ENCODE measurements around the gene OPN4.

OPN4 gene

DNA sequence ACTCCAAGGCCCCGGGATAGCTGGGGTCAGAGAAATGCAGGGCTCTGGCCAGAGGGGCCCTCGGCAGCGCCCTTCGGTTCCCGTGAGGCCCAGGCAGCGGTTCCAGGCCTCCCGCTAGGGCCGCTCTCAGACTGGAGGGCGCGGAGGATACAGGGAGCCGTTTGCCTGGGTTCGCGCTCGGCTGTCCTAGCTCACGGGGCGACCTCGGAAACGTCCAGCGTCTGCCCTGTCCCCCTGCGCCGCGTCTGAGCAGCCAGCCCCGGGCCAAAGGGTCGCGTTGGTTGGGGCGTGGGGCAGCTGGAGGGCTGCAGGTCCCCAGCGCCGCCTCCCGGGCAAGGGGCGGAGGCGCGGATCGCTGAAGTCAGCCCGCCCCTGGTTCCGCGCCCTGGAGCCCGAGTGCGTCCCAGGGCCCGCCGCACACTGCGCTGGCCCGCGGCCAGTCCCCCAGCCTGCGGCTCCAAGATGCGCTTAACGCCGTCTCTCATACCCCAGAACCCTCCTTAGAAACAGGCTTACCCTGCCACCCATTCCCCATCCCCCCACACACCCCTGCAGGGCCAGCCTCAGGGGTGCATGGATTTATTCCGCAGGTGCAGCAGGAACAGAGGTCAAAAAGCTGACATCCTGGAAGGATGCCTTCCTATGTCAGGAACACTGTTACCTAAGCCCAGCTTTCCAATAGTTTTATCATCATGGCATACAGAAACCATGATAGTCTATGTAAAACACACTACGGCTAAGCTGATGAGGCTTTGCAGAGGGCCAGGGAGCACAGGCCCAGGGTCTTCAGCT, 22.1 kb upstream of the OPN4 start:
- no peak overlapping the region for H2AFZ ChIP-seq (ENCODE audit: low read length)
- H3K27me3 ChIP-seq (ENCODE audit: insufficient read depth, low read length, poor library complexity, severe bottlenecking) = no peaks in the 10 kb centered on the region
- H3K9me3 ChIP-seq (ENCODE audit: insufficient read depth, low read depth, low read length) = no peaks in the 10 kb centered on the region
- H3K36me3 ChIP-seq (ENCODE audit: insufficient read depth, low read length) = no peaks in the 10 kb centered on the region
- H3K4me1 ChIP-seq (ENCODE audit: insufficient read depth, low read length, poor library complexity, severe bottlenecking) = no peaks in the 10 kb centered on the region
- H3K9me2 ChIP-seq (replicated peaks; ENCODE audit: low read depth, low read length) = no peaks in the 10 kb centered on the region
- no peaks in the 10 kb centered on the region for H3F3A ChIP-seq (ENCODE audit: low read depth)
- H3K79me2 ChIP-seq (ENCODE audit: insufficient read depth, low read length) = no peaks in the 10 kb centered on the region
- no peak overlapping the region for H3K4me2 ChIP-seq (ENCODE audit: low read depth, low read length, poor library complexity, severe bottlenecking)
- H3K4me3 ChIP-seq (ENCODE audit: low read length, poor library complexity, severe bottlenecking) = no peak overlapping the region
- no peak overlapping the region for H3K9ac ChIP-seq (ENCODE audit: low read depth, low read length, poor library complexity, severe bottlenecking)
- TF ChIP-seq EZH2phosphoT487 (IDR thresholded peaks at IDR 0.05; ENCODE audit: borderline replicate concordance) = no peak
- TF ChIP-seq, protein P1, sequence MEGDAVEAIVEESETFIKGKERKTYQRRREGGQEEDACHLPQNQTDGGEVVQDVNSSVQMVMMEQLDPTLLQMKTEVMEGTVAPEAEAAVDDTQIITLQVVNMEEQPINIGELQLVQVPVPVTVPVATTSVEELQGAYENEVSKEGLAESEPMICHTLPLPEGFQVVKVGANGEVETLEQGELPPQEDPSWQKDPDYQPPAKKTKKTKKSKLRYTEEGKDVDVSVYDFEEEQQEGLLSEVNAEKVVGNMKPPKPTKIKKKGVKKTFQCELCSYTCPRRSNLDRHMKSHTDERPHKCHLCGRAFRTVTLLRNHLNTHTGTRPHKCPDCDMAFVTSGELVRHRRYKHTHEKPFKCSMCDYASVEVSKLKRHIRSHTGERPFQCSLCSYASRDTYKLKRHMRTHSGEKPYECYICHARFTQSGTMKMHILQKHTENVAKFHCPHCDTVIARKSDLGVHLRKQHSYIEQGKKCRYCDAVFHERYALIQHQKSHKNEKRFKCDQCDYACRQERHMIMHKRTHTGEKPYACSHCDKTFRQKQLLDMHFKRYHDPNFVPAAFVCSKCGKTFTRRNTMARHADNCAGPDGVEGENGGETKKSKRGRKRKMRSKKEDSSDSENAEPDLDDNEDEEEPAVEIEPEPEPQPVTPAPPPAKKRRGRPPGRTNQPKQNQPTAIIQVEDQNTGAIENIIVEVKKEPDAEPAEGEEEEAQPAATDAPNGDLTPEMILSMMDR (conservative IDR thresholded peaks at IDR 0.05; ENCODE audit: low read length) = no peak
- H4K20me1 ChIP-seq (ENCODE audit: insufficient read depth, low read length, poor library complexity, severe bottlenecking) = no peaks in the 10 kb centered on the region

DNA sequence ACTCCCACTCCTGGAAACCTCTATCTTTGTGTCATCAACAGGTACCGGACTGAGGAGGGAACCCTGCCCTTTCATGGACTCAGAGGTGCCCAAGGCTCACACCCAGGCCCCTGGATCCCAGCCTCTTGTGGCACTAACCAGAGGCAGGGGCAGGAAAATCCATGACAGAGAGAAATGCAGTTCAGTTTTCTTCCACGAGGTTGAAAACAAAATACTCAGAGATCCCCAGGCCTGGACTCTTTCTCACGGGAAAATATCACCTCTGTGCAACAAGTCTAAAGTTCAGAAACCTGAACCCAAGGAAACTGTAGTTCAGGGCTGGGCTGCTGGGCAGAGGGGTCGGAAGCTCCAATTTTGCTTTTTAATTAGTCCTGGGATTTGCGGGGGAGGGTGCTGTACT, 21.4 kb upstream of the OPN4 start:
- Histone ChIP-seq H3K27me3 (ENCODE audit: insufficient read depth, low read length, poor library complexity, severe bottlenecking) (no peaks in the 10 kb centered on the region), H3F3A (ENCODE audit: low read depth) (no peaks in the 10 kb centered on the region), H3K36me3 (ENCODE audit: insufficient read depth, low read length) (no peaks in the 10 kb centered on the region), H3K79me2 (ENCODE audit: insufficient read depth, low read length) (no peaks in the 10 kb centered on the region), H3K9me3 (ENCODE audit: insufficient read depth, low read depth, low read length) (no peaks in the 10 kb centered on the region), H3K4me2 (ENCODE audit: low read depth, low read length, poor library complexity, severe bottlenecking) (no peak overlapping the region), H3K4me1 (ENCODE audit: insufficient read depth, low read length, poor library complexity, severe bottlenecking) (no peaks in the 10 kb centered on the region), H3K9ac (ENCODE audit: low read depth, low read length, poor library complexity, severe bottlenecking) (no peak overlapping the region), H3K4me3 (ENCODE audit: low read length, poor library complexity, severe bottlenecking) (no peak overlapping the region), H2AFZ (ENCODE audit: low read length) (no peak overlapping the region), H3K9me2 (replicated peaks; ENCODE audit: low read depth, low read length) (no peaks in the 10 kb centered on the region), H4K20me1 (ENCODE audit: insufficient read depth, low read length, poor library complexity, severe bottlenecking) (no peaks in the 10 kb centered on the region)
- TF ChIP-seq, protein P1 (conservative IDR thresholded peaks at IDR 0.05; ENCODE audit: low read length) = no peak
- no peak for TF ChIP-seq EZH2phosphoT487 (IDR thresholded peaks at IDR 0.05; ENCODE audit: borderline replicate concordance)

DNA sequence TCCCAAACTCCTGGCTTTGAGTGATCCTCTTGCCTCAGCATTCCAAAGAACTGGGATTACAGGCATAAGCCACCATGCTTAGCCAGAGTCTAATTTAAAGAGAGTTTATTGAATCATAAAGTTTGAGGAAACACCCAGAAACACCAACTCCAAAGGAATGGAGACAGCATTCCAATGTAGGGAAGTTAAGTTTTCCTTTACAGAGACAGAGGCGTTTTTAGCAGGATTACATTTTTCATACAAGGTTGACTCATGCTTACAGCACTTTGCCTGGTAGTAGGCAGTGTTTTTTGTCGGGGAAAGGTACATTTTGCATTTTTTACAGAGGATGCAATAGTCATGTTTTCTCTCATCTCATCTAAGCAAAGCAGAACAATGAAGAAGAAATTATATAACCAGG, 18.9 kb upstream of the OPN4 start:
- no peaks in the 10 kb centered on the region for H3K27me3 ChIP-seq (ENCODE audit: insufficient read depth, low read length, poor library complexity, severe bottlenecking)
- TF ChIP-seq, protein P1 (conservative IDR thresholded peaks at IDR 0.05; ENCODE audit: low read length) = no peak
- TF ChIP-seq EZH2phosphoT487 (IDR thresholded peaks at IDR 0.05; ENCODE audit: borderline replicate concordance) = no peak
- no peaks in the 10 kb centered on the region for H3K36me3 ChIP-seq (ENCODE audit: insufficient read depth, low read length)
- H3K4me2 ChIP-seq (ENCODE audit: low read depth, low read length, poor library complexity, severe bottlenecking) = no peak overlapping the region
- no peak overlapping the region for H2AFZ ChIP-seq (ENCODE audit: low read length)
- H3K9me3 ChIP-seq (ENCODE audit: insufficient read depth, low read depth, low read length) = no peaks in the 10 kb centered on the region
- no peaks in the 10 kb centered on the region for H3K4me1 ChIP-seq (ENCODE audit: insufficient read depth, low read length, poor library complexity, severe bottlenecking)
- H4K20me1 ChIP-seq (ENCODE audit: insufficient read depth, low read length, poor library complexity, severe bottlenecking) = no peaks in the 10 kb centered on the region
- H3K9ac ChIP-seq (ENCODE audit: low read depth, low read length, poor library complexity, severe bottlenecking) = no peak overlapping the region
- H3K4me3 ChIP-seq (ENCODE audit: low read length, poor library complexity, severe bottlenecking) = no peak overlapping the region
- no peaks in the 10 kb centered on the region for H3K9me2 ChIP-seq (replicated peaks; ENCODE audit: low read depth, low read length)
- H3F3A ChIP-seq (ENCODE audit: low read depth) = no peaks in the 10 kb centered on the region
- H3K79me2 ChIP-seq (ENCODE audit: insufficient read depth, low read length) = no peaks in the 10 kb centered on the region
